OCI-LY7 (cell line): ENCODE results near the gene ABHD6.

ENCODE experiments used
- CTCF ChIP-seq: fragments of 200-600 bp; sonication (generic); conservative IDR thresholded peaks from 2 replicates; pipeline ENCODE4 v1.5.1; 2014; ENCODE audit warnings: mild to moderate bottlenecking, antibody characterized with exemption, low read length, moderate library complexity, mixed read lengths
- EZH2phosphoT487 ChIP-seq: fragments of 200-600 bp; sonication (generic); IDR thresholded peaks from 2 replicates; pipeline ENCODE4 v1.6.1; 2018; ENCODE audit warnings: low read depth, borderline replicate concordance, mild to moderate bottlenecking, mixed run types, antibody characterized with exemption, low read length, moderate library complexity, mixed read lengths

GRCh38 chr3:58298190-58298589, 60.6 kb downstream of the ABHD6 start:
- TF ChIP-seq CTCF (no peak), EZH2phosphoT487 (no peak)
